AG10803 (cell line): ENCODE measurements around the gene PDIA6.

Experiments used
- DNase-seq: peaks from one replicate; pipeline ENCODE4 v3.0.0; 2010; ENCODE audit warnings: low read depth
- H3K4me3 ChIP-seq: 2 replicates; pipeline ENCODE4 v1.5.1; 2011; ENCODE audit warnings: mild to moderate bottlenecking, low read length, control low read depth
- CTCF ChIP-seq: conservative IDR thresholded peaks from 2 replicates; pipeline ENCODE4 v1.5.1; 2011; ENCODE audit warnings: mild to moderate bottlenecking, low read length, control low read depth, inconsistent platforms

The PDIA6 gene

GRCh38 chr2:10831400-10831985 lies 18.9 kb upstream of the PDIA6 start:
- no peak overlapping the region for H3K4me3 ChIP-seq
- no peak for DNase-seq
- TF ChIP-seq CTCF = no peak

GRCh38 chr2:10830641-10831399 lies 18.2 kb upstream of the PDIA6 start:
- no peak for DNase-seq
- no peak overlapping the region for H3K4me3 ChIP-seq
- no peak for TF ChIP-seq CTCF

GRCh38 chr2:10830203-10830602 lies 17.6 kb upstream of the PDIA6 start:
- no peak for TF ChIP-seq CTCF
- DNase-seq = no peak
- H3K4me3 ChIP-seq = no peak overlapping the region

- DNase-seq = no peak
- no peak for TF ChIP-seq CTCF
- no peak overlapping the region for H3K4me3 ChIP-seq
Observed at GRCh38 chr2:10829299-10829698, 16.7 kb upstream of the PDIA6 start.

GRCh38 chr2:10828346-10828745 lies 15.8 kb upstream of the PDIA6 start:
- no peak overlapping the region for H3K4me3 ChIP-seq
- no peak for TF ChIP-seq CTCF
- DNase-seq = no peak

- no peak overlapping the region for H3K4me3 ChIP-seq
- no peak for TF ChIP-seq CTCF
- no peak for DNase-seq
Observed at GRCh38 chr2:10826625-10827024, 14.0 kb upstream of the PDIA6 start.

GRCh38 chr2:10826026-10826425 lies 13.4 kb upstream of the PDIA6 start:
- TF ChIP-seq CTCF = no peak
- DNase-seq = no peak
- H3K4me3 ChIP-seq = no peak overlapping the region
